NCI-H345 (cell line): ENCODE measurements around the gene SLC38A9.
"Not testable (repeated sequence)": the region's sequence is repeated elsewhere in the genome, so short reads cannot be mapped to it uniquely, and the experiment has no call there.

ENCODE experiments used
- DNase-seq: peaks from one replicate; lab custom pipeline; 2025; lab: John Stamatoyannopoulos, UW

The SLC38A9 gene

DNA sequence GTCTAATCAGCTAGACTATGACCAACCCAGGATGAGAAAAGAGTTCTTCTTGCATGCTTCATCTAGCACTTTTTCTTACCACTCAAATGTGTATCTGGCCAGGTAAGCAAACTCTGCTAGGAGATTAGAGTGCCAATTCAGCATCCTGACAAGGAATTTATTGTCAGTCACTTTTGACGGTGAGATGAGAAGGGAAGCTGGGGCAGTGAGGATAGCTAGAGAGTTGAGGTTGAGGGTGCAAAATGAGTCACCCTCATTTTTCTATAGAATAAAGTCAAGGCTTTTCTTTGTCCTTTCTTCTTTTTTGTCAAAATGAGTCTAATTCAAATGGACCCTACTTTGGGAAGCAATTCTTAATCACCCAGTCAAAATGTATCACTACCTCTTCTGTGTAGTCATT is 102.7 kb downstream of the SLC38A9 start:
- no peak for DNase-seq

DNA sequence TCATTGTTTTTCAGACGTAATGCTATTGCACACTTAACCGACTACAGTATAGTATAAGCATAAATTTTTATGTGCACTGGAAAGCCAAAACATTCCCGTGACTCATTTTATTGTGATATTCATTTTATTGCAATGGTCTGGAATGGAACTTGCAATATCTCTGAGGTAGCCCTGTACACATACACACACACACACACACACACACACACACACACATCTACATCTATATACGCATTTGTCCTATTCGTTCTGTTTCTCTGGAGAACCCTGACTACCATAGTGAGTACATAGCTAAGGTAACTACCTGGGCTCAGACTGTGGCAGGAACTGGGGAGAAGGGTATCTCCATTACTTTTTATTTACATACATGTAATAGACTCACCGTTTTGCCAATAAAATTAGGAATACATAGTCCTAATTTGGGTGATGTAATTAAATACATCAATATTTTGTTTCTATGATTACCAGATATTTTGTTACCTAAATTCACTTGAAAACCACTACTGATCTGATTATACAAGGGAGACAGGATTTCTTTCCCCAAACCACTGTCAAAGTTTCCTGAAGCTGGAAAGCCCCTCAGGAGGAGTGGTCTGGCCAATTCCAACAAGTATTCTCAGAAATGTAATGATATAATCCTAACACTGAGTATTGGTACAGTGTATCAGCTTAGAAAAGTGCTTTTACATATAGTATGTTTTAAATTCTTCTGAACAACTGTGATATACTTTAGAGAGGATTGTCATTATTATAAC is 103.4 kb downstream of the SLC38A9 start:
- no peak for DNase-seq

DNA sequence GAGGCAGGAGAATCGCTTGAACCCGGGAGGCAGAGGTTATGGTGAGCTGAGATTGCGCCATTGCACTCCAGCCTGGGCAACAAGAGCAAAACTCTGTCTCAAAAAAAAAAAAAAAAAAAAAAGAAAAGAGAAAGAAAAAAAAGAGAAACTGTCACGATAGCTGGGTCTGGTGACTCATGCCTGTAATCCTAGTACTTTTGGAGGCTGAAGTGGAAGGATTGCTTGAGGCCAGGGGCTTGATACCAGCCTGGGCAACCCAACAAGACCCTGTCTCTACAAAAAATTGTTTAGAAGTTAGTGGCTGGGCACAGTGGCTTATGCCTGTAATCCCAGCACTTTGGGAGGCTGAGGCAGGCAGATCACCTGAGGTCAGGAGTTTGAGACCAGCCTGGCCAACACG is 104.8 kb downstream of the SLC38A9 start:
- not testable (repeated sequence) for DNase-seq

DNA sequence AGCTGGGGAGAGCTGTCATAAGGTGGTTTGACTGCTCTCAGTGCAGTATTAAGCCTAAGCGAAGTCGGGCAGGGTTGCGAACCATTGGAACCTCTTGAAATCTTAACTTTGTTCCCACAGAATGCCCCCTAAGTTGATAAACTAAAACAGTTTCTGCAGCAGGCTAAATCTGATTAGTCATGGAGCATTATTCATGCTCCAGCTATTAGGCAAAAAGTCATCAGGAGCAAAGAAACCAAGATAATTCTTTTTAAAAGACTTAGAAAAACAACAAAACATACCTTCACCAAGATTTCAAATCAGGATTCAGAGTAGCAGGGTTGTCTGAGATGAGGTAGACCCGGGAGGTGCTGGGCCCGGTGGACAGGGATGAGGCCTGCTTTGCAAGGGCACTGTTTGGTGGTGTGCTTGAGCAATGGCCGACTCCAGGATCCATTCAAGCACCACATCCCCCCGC is 107.5 kb downstream of the SLC38A9 start:
- no peak for DNase-seq

DNA sequence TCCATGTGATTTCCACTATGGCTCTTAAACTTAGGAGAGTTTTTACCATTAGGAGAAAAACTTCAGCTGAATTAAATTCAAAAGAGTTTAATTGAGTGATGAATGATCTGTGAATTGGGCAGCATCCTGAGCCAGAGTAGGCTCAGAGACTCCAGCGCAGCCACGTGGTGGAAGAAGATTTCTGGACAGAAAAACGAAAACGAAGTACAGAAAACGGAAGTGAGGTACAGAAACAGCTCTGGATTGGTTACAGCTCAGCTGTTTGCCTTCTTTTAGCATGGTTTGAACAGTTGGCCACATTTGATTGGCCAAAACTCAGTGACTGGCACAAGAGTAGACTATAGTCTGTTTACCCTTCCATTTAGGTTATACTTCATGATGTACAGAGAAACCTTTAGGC is 108.2 kb downstream of the SLC38A9 start:
- DNase-seq: no peak

DNA sequence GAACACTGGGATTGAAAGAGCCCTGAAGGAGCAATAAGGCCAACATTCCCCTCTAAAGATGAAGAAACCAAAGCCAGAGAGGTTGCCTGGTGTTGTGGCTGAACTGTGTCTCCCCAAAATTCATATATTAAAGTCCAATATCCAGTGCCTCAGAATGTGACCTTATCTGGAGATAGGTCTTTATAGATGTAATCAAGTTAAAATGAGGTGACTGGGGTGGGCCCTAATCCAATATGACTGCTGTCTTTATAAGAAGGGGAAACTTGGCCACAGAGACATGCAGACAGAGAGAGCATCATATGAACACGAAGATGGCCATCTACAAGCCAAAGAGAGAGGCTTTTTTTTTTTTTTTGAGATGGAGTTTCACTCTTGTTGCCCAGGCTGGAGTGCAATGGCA is 110.5 kb downstream of the SLC38A9 start:
- DNase-seq: no peak

DNA sequence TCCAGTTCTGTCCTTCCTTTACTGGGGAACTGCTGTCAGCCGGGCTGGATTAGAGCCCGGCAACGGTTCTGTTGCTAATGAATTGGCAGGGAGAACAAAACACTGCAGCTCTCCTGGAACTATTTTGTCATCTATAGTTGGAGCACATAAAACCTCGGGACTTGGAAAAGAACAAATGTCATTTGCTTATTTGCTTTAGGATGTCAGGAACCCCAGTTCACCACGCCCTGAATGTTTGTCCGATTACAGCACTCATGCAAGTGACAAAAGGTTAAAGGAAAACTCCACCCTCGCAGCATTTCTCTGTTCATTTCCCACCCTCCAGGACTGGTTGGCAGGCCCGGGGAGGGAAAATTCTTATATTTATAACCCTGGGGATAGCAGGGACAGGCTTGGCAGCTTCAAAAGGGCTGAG is 110.9 kb downstream of the SLC38A9 start:
- DNase-seq: peak; percentile 74

DNA sequence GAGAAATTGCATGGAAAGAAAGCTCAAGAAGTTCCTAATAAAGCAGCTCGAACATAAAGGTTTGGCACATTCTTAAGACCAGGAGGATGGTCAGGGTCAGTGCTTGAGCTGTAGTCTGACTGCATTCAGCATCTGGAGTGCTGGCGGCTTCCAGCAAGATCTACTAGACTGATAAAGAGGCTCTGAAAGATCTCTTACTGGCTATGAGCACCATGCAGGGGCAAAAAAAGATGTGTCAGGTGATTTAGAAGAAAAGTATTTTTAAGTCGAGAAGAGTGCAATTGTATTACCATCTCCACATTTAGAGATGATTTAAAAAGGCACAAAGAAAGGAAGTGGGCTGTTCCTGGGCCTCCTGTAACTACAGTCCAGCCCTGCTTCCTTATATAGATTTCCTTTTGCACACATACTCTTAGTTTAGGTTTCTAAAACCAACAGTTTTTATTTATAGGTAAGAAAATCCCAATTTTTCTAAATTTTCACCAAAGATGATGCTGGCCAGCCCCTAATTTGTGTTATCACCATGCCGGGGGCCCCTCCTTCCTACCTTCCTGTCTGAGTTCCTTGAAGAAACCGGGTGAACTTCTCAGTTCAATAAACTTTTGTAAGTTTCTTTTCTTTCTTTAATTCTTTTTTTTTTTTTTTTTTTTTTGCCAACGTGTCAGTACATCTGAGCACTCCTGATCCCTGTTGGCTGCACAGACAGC is 111.5 kb downstream of the SLC38A9 start:
- DNase-seq: no peak

DNA sequence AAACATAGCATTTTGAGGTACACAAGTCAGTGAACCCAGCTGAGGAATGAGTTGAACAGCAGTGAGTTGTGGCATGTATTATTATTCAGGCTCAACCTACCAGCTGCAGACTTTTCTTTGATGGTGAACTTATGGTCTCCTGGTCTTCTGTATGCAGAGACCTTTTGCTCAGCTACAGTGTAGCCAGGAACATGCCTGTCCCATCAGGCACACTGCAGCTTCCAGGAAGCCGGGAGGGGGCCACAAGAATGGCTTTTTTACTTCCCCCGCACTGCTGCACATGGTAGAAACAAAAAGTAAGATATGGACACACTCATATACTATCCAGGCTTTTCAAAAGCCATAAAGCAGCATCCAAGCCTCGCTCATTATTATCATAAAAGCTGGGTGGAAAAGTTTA is 112.0 kb downstream of the SLC38A9 start:
- no peak for DNase-seq

DNA sequence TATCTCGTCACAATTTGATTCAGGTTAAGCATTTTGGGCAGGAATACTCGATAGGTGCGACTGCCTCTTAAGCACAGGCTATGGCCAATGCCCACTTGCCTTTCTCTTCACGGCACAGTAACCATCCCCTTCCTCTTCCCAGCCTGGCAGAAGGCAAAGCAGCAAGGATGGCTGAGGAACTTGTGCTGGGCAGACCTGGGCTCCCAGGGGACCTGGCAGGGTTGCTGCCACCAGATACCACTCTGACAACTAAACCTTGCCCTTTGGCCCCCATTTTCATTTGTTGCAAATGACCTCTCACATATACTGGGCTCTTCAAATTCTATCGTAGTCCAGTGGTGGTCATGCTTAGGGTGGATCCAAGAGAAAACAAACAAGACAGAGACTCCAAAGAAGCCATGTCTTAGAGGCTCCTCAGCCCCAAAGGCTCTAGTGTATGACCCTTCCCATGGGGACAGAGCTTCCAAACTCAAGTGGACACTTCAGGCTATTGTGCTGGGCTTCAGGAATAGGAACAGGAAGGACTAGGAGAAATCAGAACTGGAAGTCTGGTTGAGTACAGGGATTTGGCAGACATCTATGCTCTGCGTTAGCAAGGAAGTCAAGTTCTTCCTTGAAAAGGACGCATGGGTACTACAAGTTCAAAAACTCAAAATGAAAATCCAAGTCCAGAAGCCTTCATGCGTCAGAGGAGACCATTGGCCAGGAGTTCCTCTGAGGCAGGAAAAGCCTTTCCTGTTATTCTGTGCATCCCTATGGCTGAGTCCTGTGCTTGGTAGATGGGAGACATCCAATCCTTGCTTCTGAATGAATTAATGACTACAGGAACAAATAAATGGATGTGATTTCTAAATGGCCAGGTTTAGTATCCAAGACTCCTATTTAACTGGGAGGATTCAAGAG is 112.7 kb downstream of the SLC38A9 start:
- no peak for DNase-seq

DNA sequence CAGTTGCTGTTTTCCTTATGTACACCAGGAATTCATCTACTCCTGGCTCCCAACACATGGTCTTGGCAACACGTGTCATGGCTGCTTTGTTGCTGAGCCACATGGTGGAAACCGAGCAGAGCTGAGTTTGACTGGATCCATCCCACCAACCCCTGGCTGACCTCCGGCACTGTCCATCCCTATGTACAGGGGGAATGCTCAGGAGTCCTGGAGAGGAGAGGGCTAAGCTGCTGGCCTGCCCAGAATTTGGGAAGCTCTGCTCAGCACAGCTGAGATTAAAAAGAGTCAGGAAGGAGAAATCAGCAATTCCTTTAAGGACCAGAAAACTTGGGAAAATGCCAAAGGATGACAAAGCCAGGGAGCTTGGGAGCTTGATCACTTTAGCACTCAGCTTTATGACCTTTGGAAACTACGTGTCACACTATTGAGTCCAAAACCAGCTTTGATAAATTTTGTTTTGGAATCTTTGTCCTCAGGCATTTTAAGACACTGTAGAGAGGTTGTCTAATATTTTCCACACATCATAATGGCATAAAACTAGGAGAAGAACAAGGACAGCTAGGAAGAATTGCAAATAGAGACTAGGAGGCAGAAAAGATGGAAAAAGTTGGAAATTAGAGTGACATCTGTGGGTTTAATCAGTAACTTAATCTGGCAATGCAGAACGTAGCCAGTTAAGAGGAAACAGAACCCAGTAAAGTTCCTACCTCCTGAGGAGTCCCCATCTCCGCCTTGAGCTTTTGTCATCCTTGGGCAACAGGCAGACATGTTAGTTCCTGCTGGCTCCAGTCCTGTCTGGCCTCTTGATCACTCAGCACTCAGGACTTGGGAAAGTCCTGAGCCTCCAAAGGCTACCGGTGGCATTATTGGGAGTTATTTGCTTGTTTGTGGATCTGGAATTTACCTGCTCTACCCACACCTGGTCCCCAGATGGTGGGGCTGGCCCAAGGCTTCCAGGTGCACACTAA is 114.8 kb downstream of the SLC38A9 start:
- no peak for DNase-seq

DNA sequence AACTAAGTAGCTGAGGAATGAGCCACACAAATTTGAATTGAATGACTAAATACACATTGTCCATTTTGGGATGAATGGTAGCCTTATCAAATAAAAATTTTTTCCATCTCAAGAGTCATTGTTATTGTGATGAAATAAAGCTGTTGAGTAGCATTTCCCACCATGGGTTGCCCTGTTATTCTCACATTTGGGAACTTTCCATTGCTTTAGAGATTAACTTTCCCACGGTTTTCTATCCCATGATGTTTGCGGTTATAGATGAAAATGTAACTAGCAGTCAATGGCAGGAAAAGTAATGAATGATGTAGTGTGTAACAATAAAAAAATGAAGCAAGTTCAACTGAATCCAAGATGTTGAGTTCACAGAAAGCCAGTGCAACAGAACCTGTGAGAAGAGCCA is 117.5 kb downstream of the SLC38A9 start:
- no peak for DNase-seq

DNA sequence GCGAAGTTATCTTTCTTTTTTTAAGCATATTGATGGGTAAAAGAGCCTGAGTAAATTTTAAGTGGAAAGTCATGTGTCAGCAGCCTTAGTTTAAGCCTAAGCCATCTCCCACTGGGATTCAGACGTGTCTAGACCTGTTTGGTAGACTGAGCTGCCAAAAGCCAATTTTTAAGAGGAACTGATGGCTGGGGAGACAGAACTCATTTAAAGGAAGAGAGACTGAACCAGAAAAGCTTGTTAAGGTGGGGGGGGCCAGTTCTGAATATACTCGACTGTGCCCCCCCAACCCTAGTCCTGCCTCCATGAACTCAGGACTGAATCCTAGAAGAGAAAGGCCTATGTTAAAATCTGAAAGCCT is 119.0 kb downstream of the SLC38A9 start:
- peak; percentile 89 for DNase-seq

DNA sequence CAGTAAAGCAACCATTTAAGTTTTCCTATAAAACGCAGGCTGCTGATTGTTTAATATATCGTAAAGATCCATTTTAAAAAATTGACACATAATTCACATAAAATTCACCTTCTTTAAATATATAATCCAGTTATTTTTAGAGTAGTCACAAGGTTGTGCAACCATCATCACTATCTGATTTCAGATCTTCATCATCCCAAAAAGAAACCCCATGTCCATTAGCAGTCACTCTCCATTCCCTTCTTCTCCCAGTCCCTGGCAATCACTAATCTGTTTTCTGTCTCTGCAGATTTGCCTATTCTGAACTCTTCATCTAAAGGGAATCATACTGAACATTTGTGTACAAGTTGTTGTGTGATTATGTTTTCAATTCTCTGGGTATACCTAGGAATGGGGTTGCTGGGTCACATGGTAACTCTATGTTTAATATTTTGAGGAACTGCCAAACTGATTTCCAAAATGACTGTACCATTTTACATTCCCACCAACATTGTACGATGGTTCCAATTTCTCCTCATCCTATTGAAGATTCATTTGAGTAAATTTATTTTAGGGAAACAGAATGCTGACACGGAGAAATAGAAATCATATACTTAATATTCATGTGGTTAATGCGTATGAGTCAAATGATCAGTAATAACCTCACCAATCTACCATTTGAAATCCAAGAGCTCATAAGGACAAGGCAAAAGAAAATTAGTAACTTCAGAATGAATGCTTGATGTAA is 119.6 kb downstream of the SLC38A9 start:
- no peak for DNase-seq

DNA sequence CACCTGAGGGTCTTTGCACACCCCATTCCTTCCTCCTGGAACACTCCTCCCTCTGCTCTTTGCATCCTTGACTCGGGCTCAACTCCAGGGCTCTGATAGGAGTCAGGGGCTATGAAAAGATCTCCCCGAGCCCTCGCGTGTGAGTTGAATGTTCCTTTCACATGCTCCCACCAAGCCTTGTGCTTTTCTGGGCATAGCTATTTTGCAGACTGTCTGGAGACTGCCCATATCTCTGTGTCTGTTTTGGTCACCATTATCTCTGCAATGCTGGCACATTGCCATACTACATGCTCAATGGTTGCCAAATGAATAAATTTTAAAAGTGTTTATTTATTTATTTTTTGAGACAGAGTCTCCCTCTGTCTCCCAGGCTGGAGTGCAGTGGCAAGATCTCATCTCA is 120.4 kb downstream of the SLC38A9 start:
- DNase-seq: peak; percentile 22

DNA sequence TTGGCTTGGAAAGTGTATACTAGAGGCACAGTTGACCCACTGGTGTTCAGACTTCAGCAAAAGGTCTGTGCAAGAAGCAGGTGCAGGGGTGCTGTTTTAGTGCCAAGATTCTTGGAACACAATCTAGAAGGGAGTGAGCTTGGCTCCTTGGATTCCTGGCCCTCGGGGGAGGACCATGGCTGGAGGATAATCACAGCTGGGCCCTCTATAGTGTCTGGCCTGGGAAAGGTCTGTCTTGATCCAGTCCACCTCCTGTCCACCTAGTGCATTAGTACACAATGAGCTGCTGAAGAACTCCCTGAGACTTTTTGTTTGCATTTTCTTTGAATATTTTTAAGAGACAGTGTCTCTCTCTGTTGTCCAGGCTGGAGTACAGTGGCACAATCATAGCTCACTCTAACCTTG is 126.9 kb downstream of the SLC38A9 start:
- no peak for DNase-seq

DNA sequence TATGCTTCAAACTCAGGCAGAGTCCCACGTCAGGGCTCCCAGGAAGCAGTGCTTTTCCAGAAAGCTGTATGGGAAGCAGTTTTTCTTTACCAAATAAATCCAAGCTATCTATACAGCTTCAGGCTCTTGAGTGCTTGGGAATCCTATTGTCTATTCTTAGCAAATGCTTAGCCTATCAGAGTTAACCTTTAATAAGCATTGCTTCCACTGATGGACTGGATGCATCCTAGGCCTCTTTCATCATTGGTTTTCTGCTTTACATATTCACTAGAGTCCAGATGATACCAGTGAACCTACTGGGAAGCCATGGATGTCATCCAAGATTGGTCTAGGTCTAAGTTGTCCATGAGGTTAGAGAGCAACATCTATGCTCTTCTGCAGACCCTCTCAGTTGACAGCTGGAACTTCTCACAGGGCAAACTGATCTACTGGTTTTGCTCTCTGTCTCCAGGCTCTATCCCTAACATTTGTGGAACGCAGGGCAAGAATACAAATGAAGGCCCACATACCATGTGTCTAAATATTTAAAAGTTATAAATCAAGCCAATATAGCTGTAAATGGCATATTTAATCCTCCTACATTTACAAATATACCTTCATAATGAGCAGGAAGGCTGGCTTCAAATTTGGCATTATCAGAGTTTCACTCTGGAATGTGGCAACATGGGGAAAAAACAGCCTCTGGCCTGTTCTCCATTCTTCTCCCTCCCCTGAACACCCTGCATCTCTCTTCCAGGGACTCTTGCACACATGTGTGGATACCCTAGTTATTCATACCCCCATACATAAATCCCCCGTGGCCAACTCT is 127.5 kb downstream of the SLC38A9 start:
- no peak for DNase-seq

DNA sequence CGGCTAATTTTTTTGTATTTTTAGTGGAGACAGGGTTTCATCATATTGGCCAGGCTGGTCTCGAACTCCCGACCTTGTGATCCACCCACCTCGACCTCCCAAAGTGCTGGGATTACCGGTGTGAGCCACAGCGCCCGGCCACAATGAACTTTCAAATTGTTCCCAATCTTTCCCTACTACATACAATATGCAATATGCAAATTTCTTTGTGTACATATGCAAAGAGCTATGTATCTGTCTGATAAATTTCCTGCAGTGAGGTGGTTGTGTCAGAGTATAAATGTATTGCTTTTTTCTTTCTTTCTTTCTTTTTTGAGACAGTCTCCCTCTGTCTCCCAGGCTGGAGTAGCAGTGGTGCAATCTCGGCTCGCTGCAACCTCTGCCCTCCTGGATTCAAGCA is 128.5 kb downstream of the SLC38A9 start:
- DNase-seq: no peak

DNA sequence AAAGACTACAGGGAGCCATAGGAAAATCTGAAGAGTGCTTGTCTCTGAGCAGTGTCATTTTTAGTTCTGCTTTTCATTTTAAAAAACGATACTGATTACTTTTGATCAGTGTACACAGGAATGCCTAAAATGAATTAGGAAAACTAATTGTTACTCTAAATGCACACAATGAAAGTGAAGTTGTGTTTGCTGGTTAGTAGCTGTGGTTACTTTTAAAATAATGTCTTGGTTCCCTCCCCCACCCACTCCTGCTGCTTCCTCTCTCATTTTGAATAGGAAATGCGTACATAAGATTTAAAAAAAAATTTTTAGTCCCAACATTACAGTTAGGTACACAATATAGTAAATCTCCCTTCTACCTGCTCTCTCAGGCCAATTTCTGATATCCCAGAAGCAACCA is 129.9 kb downstream of the SLC38A9 start:
- DNase-seq: no peak

DNA sequence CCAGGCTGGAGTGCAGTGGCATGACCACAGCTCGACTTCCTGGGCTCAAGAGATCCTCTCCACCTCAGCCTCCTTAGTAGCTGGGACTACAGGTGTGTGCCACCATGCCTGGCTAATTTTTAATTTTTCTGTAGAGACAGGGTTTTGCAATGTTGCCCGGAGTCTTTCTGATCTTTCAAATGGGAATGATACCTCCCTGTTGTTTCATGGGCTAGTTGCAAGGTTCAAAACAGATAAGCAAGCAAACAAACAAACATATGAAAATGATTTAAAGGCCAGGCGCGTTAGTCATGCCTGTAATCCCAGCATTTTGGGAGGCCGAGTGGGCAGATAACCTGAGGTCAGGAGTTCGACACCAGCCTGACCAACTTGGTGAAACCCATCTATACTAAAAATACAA is 132.1 kb downstream of the SLC38A9 start:
- DNase-seq: no peak
